Measurements from ENCODE around the gene TOP3B. TPM values are rescaled to one million over a fixed set of nuclear protein-coding genes. Genes with fewer than 3 reads are reported as not detected.
"Not testable (repeated sequence)": the region's sequence is repeated elsewhere in the genome, so short reads cannot be mapped to it uniquely, and the experiment has no call there.

The TOP3B gene
- total and polyA plus RNA-seq, 2 donors from 2014 or later = 8.1 to 26.7 TPM

DNA sequence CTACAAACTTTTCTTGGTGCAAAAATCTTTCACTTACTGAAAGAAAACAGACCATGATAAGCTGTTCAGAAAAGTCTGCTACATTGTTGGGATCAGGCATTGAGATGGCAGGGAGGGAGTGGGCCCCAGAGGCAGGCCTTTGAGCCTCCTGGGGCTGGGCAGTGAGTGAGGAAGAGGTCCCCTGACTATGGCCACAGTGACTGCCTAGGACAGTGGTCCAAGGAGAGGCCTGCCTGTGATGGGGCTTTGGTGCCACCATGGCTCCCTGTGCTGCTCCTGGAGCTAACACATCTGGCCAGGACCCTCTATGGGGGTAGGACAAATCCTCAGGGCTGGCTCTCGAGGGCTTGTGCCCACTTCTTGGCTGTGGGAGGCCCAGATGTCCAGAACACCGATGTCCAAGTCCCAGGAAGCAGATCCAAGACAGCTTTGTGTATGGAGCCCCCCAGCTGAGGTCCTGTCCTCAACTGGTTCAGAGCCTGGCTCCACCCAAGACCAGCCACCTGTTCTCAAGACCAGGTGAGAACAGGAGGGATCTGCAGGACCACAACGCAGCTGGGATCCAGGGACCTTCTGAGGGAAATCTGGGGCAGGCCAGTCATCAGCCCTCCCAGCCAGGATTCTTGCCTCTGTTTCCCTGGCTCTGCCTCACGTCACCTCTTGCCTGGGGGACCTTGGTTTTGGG lies 66.8 kb downstream of the TOP3B start:
- Histone ChIP-seq H3K9me3 (ENCODE audit: control insufficient read depth in 2 of 3, insufficient read depth in 1 of 3, low read length in 3 of 3) (no peaks in the 10 kb centered on the region), H3K27me3 (ENCODE audit: control insufficient read depth, insufficient read depth, low read length) (no peaks in the 10 kb centered on the region), H3K4me1 (ENCODE audit: control insufficient read depth in 2 of 3, insufficient read depth in 2 of 3, low read depth in 1 of 3, low read length in 3 of 3) (peaks cover 0 to 5% (median 0%) of the 10 kb centered on the region in 3 donors), H3K36me3 (ENCODE audit: control insufficient read depth in 2 of 3, insufficient read depth in 3 of 3, low read length in 3 of 3) (no peaks in the 10 kb centered on the region), H3K9ac (ENCODE audit: low read length in 3 of 3) (no peak overlapping the region), H3K4me3 (ENCODE audit: low read length in 3 of 3) (no peak overlapping the region), H3K27ac (ENCODE audit: low read depth in 2 of 2, low read length in 2 of 2) (no peak overlapping the region)
- no peak for DNase-seq
- intact Hi-C loops (cut with DNase I) = no loop called here
- FAIRE-seq = no peak
- TF ChIP-seq CTCF (IDR thresholded peaks at IDR 0.05; ENCODE audit: borderline replicate concordance, extremely low read depth, insufficient read depth) = no peak

DNA sequence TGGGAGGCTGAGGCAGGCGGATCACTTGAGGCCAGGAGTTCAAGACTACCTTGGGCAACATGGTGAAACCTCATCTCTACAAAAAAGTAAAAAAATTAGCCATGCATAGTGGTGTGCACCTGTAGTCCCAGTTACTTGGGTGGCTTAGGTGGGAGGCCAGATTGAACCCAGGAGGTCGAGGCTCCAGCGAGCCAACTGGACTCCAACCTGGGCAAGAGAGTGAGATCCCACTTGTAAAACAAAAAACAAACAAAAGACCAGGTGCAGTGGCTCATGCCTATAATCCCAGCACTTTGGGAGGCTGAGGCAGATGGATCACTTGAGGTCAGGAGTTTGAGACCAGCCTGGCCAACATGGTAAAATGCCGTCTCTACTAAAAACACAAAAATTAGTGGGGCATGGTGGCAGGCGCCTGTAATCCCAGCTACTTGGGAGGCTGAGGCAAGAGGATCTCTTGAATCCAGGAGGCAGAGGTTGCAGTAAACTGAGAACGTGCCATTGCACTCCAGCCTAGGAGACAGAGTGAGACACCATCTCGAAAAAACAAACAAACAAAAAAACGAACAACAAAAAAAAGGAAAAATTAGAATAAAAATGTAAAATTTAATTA lies 68.4 kb downstream of the TOP3B start:
- H3K27ac ChIP-seq (ENCODE audit: low read depth in 2 of 2, low read length in 2 of 2); H3K9ac ChIP-seq (ENCODE audit: low read length in 3 of 3); H3K4me1 ChIP-seq (ENCODE audit: control insufficient read depth in 2 of 3, insufficient read depth in 2 of 3, low read depth in 1 of 3, low read length in 3 of 3); H3K9me3 ChIP-seq (ENCODE audit: control insufficient read depth in 2 of 3, insufficient read depth in 1 of 3, low read length in 3 of 3); intact Hi-C loops (cut with DNase I); DNase-seq; H3K27me3 ChIP-seq (ENCODE audit: control insufficient read depth, insufficient read depth, low read length); FAIRE-seq; H3K4me3 ChIP-seq (ENCODE audit: low read length in 3 of 3); H3K36me3 ChIP-seq (ENCODE audit: control insufficient read depth in 2 of 3, insufficient read depth in 3 of 3, low read length in 3 of 3): not testable (repeated sequence)

DNA sequence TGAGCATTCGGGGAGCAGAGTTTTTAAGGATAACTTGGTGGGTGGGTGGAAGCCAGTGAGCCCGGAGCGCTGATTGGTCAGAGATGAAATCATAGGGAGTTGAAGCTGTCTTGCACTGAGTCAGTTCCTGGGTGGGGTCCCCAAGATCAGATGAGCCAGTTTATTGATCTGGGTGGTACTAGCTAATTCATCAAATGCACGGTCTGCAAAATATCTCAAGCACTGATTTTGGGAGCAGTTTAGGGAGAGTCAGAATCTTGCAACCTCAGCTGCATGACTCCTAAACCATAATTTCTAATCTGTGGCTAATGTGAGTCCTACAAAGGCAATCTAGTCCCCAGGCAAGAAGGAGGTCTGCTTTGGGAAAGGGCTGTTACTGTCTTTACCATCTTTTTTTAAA lies 72.2 kb downstream of the TOP3B start:
- H3K9ac ChIP-seq (ENCODE audit: low read length in 3 of 3); DNase-seq; H3K27ac ChIP-seq (ENCODE audit: low read depth in 2 of 2, low read length in 2 of 2); intact Hi-C loops (cut with DNase I); H3K9me3 ChIP-seq (ENCODE audit: control insufficient read depth in 2 of 3, insufficient read depth in 1 of 3, low read length in 3 of 3); H3K36me3 ChIP-seq (ENCODE audit: control insufficient read depth in 2 of 3, insufficient read depth in 3 of 3, low read length in 3 of 3); H3K27me3 ChIP-seq (ENCODE audit: control insufficient read depth, insufficient read depth, low read length); FAIRE-seq; H3K4me3 ChIP-seq (ENCODE audit: low read length in 3 of 3); H3K4me1 ChIP-seq (ENCODE audit: control insufficient read depth in 2 of 3, insufficient read depth in 2 of 3, low read depth in 1 of 3, low read length in 3 of 3): not testable (repeated sequence)

- no peaks in the 10 kb centered on the region for H3K36me3 ChIP-seq (ENCODE audit: control insufficient read depth in 2 of 3, insufficient read depth in 3 of 3, low read length in 3 of 3)
- DNase-seq = no peak
- FAIRE-seq = no peak
- no peak overlapping the region for H3K4me3 ChIP-seq (ENCODE audit: low read length in 3 of 3)
- no peak for TF ChIP-seq CTCF (IDR thresholded peaks at IDR 0.05; ENCODE audit: borderline replicate concordance, extremely low read depth, insufficient read depth)
- no peaks in the 10 kb centered on the region for H3K9me3 ChIP-seq (ENCODE audit: control insufficient read depth in 2 of 3, insufficient read depth in 1 of 3, low read length in 3 of 3)
- no peaks in the 10 kb centered on the region for H3K4me1 ChIP-seq (ENCODE audit: control insufficient read depth in 2 of 3, insufficient read depth in 2 of 3, low read depth in 1 of 3, low read length in 3 of 3)
- intact Hi-C loops (cut with DNase I) = no loop called here
- H3K27me3 ChIP-seq (ENCODE audit: control insufficient read depth, insufficient read depth, low read length) = no peaks in the 10 kb centered on the region
- no peak overlapping the region for H3K9ac ChIP-seq (ENCODE audit: low read length in 3 of 3)
- no peak overlapping the region for H3K27ac ChIP-seq (ENCODE audit: low read depth in 2 of 2, low read length in 2 of 2)
Measured at GRCh38 chr22:21909871-21910270, 72.7 kb downstream of the TOP3B start.

Data from kidney (tissue), 14 donors.